Fibroblast of lung (primary cell): ENCODE results near the gene CTSW. TPM values are rescaled to one million over a fixed set of nuclear protein-coding genes. Genes with fewer than 3 reads are reported as not detected.

ENCODE experiments used
- DNase-seq, 2 donors: peaks; one replicate each; pipeline versions ENCODE4 v3.0.0 to v3.0.0-alpha.2; 2010; ENCODE audit warnings: low read depth in 2 of 2
- H2AFZ ChIP-seq: 2 replicates; pipeline ENCODE4 v1.5.1; 2012; ENCODE audit warnings: low read length, control low read depth, inconsistent platforms
- H3K27ac ChIP-seq: 2 replicates; pipeline ENCODE4 v1.5.1; 2011; ENCODE audit warnings: low read length, control low read depth; ENCODE audit not compliant: insufficient read depth
- H3K27me3 ChIP-seq: 2 replicates; pipeline ENCODE4 v1.5.1; 2011; ENCODE audit warnings: mild to moderate bottlenecking, low read length; ENCODE audit not compliant: control insufficient read depth, insufficient read depth
- H3K36me3 ChIP-seq: 2 replicates; pipeline ENCODE4 v1.5.1; 2011; ENCODE audit warnings: low read length; ENCODE audit not compliant: control insufficient read depth, insufficient read depth
- H3K4me1 ChIP-seq: 2 replicates; pipeline ENCODE4 v1.5.1; 2011; ENCODE audit warnings: low read length; ENCODE audit not compliant: control insufficient read depth, insufficient read depth; ENCODE audit errors: extremely low read depth
- H3K4me2 ChIP-seq: 2 replicates; pipeline ENCODE4 v1.5.1; 2011; ENCODE audit warnings: low read length, control low read depth; ENCODE audit not compliant: insufficient read depth; ENCODE audit errors: extremely low read depth
- H3K4me3 ChIP-seq, 4 experiments: fragments of 200-600 bp in 1 of 4; sonication (generic) in 1 of 4; replicated peaks in 1 of 4; 2 replicates each; pipeline ENCODE4 v1.5.1; 2011 to 2016; ENCODE audit warnings: low read length in 4 of 4, low read depth in 3 of 4, mild to moderate bottlenecking in 3 of 4, control low read depth in 2 of 4, inconsistent platforms in 1 of 4, mixed read lengths in 1 of 4; ENCODE audit not compliant: insufficient read depth in 1 of 4; ENCODE audit errors: control extremely low read depth in 1 of 4
- H3K79me2 ChIP-seq: 2 replicates; pipeline ENCODE4 v1.5.1; 2012; ENCODE audit warnings: mild to moderate bottlenecking, low read length, inconsistent platforms; ENCODE audit not compliant: control insufficient read depth, insufficient read depth
- H3K9ac ChIP-seq: 2 replicates; pipeline ENCODE4 v1.5.1; 2011; ENCODE audit warnings: mild to moderate bottlenecking, low read length, control low read depth; ENCODE audit not compliant: insufficient read depth
- H3K9me3 ChIP-seq: 2 replicates; pipeline ENCODE4 v1.5.1; 2012; ENCODE audit warnings: low read depth, low read length; ENCODE audit not compliant: control insufficient read depth, insufficient read depth
- H4K20me1 ChIP-seq: 2 replicates; pipeline ENCODE4 v1.5.1; 2011; ENCODE audit warnings: low read length; ENCODE audit not compliant: control insufficient read depth, insufficient read depth; ENCODE audit errors: extremely low read depth
- CTCF ChIP-seq, 2 donors: IDR thresholded peaks in 1 of 2; conservative IDR thresholded peaks in 1 of 2; 1 replicate in 1 of 2; 2 replicates in 1 of 2; pipeline ENCODE4 v1.5.1; 2011 to 2012; ENCODE audit warnings: low read length in 2 of 2, control low read depth in 1 of 2, inconsistent platforms in 1 of 2, low read depth in 1 of 2, mild to moderate bottlenecking in 1 of 2
- EZH2 ChIP-seq: IDR thresholded peaks from 2 replicates; pipeline ENCODE4 v1.5.1; 2012; ENCODE audit warnings: low read length, control low read depth, mild to moderate bottlenecking; ENCODE audit errors: missing control alignments
- polyA plus RNA-seq, 2 donors: library from polyadenylated mRNA; depleted of rRNA in 1 of 2; stranded (reverse) in 1 of 2; unstranded in 1 of 2; fragments of >200 nt; gene quantifications; 2 replicates each; pipeline ENCODE4 v1.2.1, GENCODE V29; 2011 to 2012; ENCODE audit warnings: missing spikeins in 1 of 2
- total RNA-seq: library from RNA; depleted of rRNA; stranded (reverse); fragments of >200 nt; gene quantifications from 2 replicates; pipeline ENCODE4 v1.2.1, GENCODE V29; 2014

Gene CTSW
- total and polyA plus RNA-seq, 2 donors (not counting 1 experiment from before 2014, with no cell fraction given) = not detected

- Histone ChIP-seq H3K27ac (no peak overlapping the region), H3K4me2 (no peak overlapping the region), H3K9me3 (no peaks in the 10 kb centered on the region), H3K79me2 (peaks cover 3% of the 10 kb centered on the region), H3K27me3 (no peaks in the 10 kb centered on the region), H4K20me1 (no peaks in the 10 kb centered on the region), H3K36me3 (no peaks in the 10 kb centered on the region), H3K4me1 (peaks cover 33% of the 10 kb centered on the region), H2AFZ (no peak overlapping the region), H3K4me3 (no peak overlapping the region), H3K9ac (no peak overlapping the region)
- TF ChIP-seq CTCF (conservative IDR thresholded peaks at IDR 0.05 in 1 of 2, IDR thresholded peaks at IDR 0.05 in 1 of 2; ENCODE audit: low read depth in 1 of 2, low read length in 2 of 2) (no peak), EZH2 (no peak)
- DNase-seq = no peak
Measured at GRCh38 chr11:65907878-65908277, 28.2 kb downstream of the CTSW start.

GRCh38 chr11:65911682-65912568, 32.3 kb downstream of the CTSW start:
- Histone ChIP-seq H2AFZ (no peak overlapping the region), H3K27ac (peak overlapping the region; percentile 99), H3K27me3 (no peaks in the 10 kb centered on the region), H3K4me3 (no peak overlapping the region), H3K79me2 (peaks cover 30% of the 10 kb centered on the region), H3K4me1 (peaks cover 52% of the 10 kb centered on the region), H3K9me3 (no peaks in the 10 kb centered on the region), H3K36me3 (peaks cover 3% of the 10 kb centered on the region), H3K4me2 (peak overlapping the region; percentile 8), H3K9ac (peak overlapping the region; percentile 45), H4K20me1 (no peaks in the 10 kb centered on the region)
- peak in 1 of 2 donors; percentile 25 for TF ChIP-seq CTCF (conservative IDR thresholded peaks at IDR 0.05 in 1 of 2, IDR thresholded peaks at IDR 0.05 in 1 of 2; ENCODE audit: low read depth in 1 of 2, low read length in 2 of 2)
- no peak for TF ChIP-seq EZH2
- peak; percentile 73 to 84 for DNase-seq

GRCh38 chr11:65912845-65913244, 33.2 kb downstream of the CTSW start:
- no peak overlapping the region for H3K4me3 ChIP-seq
- peak; percentile 47 to 75 for DNase-seq
- peaks cover 39% of the 10 kb centered on the region for H3K79me2 ChIP-seq
- peaks cover 8% of the 10 kb centered on the region for H3K36me3 ChIP-seq
- TF ChIP-seq CTCF (conservative IDR thresholded peaks at IDR 0.05 in 1 of 2, IDR thresholded peaks at IDR 0.05 in 1 of 2; ENCODE audit: low read depth in 1 of 2, low read length in 2 of 2) (no peak), EZH2 (no peak)
- no peak overlapping the region for H2AFZ ChIP-seq
- H4K20me1 ChIP-seq = no peaks in the 10 kb centered on the region
- H3K4me2 ChIP-seq = peak overlapping the region; percentile 36
- H3K9me3 ChIP-seq = no peaks in the 10 kb centered on the region
- H3K4me1 ChIP-seq = peaks cover 61% of the 10 kb centered on the region
- no peaks in the 10 kb centered on the region for H3K27me3 ChIP-seq
- peak overlapping the region; percentile 45 for H3K9ac ChIP-seq
- H3K27ac ChIP-seq = peak overlapping the region; percentile 99
